HG03442 (cell line): ENCODE measurements around the gene ADGRL1.
"Not testable (repeated sequence)": the region's sequence is repeated elsewhere in the genome, so short reads cannot be mapped to it uniquely, and the experiment has no call there.

Source experiments
- ATAC-seq: cut with Tn5 transposase; IDR thresholded peaks from one replicate; pipeline ENCODE4 v1.9.1; 2021; ENCODE audit warnings: mild to moderate bottlenecking, moderate library complexity; ENCODE audit not compliant: unreplicated experiment

The ADGRL1 gene

DNA sequence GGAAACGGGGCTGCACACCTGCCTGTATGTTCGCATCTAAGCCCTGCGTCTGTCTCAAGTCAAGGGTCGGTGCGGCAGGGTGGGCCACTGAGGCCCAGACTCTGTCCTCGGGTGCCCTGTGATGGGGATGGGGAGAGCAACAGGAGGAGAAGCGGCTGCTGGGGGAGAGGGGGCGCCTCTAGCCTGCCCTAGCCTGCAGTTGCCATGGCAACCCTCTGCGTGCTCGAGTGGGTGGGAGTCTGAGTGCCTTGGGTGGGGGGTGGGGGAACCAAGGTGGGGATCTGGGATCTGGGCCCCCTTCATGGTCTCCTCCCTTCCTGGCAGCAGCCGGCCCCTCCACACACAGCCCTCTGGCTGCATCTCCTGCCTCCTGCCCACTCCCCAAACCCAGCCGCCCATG, 10.8 kb downstream of the ADGRL1 start:
- ATAC-seq, result not testable (repeated sequence)

DNA sequence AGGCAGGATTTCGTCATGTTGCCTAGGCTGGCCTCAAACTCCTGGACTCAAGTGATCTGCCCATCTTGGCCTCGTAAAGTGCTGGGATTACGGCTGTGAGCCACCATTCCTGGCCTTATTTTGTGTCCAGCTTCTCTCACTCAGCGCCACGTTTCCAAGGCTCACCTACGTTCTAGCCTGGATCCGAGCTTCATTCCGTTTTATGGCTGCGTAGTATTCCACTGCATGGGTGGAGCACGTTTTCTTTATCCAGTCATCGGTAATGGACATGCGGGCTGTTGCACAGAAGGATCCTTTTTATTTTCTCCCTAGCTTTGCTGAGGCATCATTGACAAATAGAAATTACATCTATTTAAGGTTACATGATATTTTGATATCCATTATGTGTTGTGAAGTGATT, 16.6 kb downstream of the ADGRL1 start:
- ATAC-seq, result no peak

DNA sequence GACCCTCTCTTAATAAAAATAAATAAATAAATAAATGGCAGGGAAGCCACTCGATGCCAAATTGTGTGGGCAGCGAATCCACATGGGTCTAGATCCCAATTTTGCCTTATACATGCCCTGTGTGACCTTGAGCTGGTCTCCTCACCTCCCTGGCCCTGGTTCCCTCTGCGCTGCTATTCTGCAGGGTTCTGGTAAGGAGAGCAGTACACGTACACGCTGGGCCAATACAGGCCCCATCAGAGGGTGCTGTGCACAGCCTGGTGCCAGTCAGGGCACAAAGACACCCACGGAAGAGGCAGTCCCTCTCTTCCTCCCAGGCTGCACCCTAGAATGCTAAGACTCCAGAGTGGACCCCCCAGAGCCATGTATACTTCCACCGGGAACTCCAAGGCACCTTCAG, 17.9 kb downstream of the ADGRL1 start:
- not testable (repeated sequence) for ATAC-seq

DNA sequence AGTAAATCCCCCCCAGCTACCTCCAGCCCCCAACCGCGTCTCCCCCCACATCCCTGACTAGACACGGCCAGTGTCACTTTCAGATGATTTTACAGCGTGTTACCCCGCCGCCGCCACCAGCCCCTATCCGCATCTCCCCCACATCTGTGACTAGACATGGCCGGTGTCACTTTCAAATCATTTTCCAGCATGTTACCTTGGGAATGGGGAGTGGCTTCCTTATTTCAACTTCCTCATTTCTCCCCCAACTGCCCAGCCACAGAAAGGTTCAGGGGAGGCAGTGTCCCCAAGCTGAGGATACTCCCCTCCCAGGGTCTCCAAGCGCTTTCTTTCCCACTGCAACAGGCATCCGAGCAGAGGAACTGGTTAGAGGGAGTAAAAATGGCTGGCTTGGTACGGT, 18.4 kb downstream of the ADGRL1 start:
- ATAC-seq, result no peak

DNA sequence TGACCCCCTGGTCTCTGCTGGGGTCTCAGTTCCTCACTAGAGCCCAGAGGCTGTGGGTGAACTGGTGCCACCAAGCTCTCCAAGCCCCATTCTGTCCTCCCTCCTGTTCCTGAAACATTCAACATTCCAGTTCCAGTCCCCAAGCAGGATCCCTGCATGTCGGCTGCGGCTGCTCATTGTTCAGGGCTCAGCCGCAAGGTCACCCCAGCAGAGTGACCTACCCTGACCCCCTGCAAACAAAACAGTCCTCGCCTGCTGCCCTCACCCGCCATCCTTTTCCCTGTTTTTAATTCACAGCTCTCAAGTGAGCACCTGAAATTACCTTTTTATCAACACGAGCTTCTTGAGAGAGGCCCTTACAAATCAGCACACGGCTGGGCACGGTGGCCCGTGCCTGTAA, 19.3 kb downstream of the ADGRL1 start:
- ATAC-seq, result not testable (repeated sequence)

DNA sequence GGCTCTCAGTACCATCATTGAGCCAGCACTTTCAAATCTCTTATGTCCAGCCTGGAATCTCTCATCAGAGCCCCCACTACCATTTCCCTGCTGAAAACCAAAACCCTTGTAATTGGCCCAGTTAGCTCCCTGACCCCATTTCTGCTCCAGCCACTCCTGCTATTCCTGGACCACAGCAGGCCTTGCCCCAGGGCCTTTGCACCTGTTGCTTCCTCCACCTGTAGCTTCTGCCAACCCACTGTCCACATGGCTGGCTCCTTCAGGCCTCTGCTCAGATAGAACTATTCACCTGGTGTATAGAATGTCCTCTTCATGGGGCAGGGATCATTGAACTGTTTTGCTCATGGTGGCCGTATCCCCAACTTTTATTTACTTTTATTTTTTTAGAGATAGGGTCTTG, 20.3 kb downstream of the ADGRL1 start:
- not testable (repeated sequence) for ATAC-seq

DNA sequence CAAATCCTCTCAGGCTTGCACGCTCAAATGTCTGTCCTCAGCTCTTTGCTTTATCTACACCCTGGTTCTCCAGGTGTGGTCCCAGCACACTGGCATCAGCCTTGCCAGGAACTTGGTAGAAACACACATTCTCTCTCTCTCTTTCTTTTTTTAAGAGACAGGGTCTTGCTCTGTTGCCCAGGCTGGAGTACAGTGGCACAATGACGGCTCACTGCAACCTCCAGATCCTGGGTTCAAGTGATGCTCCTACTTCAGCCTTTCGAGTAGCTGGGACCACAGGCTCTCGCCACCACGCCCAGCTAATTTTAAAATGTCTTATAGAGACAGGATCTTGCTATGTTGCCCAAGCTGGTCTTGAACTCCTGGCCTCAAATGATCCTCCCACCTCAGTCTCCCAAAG, 20.8 kb downstream of the ADGRL1 start:
- no peak for ATAC-seq

DNA sequence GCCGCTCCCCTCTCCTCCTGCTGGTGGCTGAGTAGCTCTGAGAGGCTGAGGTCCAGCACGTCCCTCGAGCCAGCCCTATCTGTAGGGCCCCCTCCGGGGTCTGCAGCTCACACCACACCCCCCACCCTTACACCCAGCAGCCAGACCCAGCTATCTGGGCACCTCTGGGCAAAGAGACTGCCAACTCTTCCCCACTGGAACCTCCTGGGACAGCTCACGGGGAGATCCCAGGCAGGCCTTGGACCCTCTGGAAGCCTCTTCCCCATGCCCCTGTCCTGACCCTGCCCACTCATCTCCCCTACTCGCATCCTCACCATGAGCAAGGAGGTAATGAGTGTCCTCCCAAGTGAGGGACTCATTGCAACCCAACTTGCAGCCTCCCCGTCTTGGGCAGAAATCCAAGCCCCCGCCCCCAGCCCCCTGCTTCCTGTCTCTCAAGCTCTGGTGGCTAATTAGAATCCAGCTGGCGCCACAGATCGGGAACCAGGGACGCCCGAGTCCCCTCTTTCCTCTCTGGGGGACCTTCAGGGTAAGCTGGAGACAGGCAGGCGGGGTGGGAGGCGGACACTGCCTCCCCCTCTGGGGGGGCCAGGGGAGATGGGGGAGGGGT, 22.1 kb downstream of the ADGRL1 start:
- no peak for ATAC-seq

DNA sequence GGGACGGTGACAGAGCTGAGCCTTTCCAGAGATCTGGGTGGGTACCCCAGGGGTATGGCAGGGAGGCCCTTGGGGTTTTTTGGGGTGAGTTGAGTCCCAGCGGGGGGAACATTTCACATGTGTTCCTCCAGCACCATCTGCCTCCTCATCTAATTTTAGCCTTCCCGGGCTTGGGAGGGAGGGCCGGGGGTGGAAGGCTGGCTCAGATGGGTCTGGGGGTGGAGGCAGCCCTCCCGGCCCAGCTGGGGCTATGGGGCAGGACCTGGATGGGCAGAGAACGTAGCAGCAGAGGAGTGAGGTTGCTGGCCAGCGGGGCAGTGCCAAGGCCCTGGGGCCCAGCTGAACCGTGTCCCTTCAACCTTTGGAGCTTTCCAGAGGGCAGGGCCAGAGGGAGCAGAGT, 23.5 kb downstream of the ADGRL1 start:
- no peak for ATAC-seq

DNA sequence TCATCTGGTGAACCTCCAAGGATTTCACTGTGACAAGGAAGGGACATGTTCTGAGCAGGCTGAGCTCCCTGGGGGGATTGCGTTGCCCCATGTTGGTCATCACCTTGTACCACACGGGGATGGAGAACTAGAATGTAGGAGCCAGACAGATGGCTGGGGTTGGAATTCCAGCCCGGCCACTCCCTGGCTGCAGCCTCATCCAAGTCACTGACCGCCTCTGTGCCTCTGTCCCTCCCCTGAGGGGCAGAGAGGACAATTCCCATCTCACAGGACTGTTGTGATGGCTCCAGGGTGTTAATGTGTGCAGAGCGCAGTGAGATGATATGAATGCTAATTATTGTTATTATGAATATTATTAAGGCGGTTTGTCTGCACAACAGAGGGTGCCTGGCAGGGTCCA, 24.1 kb downstream of the ADGRL1 start:
- ATAC-seq, result no peak

DNA sequence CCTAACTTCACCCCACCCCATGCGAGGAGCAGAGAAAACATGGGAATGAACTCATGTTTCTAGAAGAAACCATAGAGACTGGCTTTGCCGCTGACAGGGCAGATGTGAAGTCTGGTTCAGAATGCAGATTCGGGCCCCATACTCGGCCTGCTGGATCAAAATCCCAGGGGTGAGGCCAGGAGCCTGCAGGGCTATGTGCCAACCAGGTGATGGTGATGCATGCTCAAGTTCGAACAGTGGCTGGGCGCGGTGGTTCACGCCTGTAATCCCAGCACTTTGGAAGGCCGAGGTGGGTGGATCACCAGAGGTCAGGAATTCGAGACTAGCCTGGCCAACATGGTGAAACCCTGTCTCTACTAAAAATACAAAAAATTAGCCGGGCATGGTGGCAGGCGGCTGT, 24.8 kb downstream of the ADGRL1 start:
- ATAC-seq, result not testable (repeated sequence)

DNA sequence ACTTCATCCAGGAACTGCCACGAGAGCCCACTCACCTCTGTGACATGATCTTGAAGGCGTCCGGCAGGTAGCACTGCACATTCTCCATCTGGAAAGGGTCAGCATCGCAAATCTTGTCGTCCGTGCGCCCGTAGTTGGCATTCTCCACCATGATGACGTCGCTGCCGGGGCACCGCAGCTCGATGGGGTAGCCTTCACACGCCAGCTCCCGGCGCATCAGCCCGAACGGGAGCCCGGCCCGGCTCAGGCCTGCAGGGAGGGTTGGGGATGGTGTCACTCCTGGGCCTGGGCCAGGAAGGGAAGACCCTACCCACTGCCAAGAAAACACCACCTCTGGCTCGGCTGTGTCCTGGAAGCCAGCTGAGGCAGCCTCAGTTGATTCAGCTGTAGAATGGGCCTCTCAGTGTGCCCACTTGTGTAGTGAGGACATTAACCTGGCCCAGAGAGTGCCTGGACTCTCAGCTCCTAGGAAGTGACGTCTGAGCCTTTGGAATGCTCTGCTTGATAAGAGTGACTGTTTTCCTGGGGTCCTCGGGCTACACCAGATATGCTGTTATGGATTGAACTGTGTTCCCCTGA, 28.4 kb downstream of the ADGRL1 start:
- no peak for ATAC-seq

DNA sequence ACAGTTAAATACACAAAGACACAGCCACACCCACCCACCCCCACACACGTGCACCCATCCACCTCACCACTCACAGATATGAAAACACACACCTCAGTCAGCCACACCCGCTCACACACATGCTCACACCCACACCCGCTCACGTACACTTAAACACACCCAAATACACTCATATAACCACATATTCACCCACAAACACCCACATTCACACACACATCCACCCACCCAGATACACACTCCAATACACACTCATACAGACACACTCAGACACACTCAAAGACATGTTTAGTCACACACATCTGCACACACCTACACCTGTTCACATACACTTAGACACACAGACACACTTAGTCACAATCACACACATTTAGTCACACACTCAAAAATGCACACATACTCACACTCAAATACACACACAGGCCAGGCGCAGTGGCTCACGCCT, 30.6 kb downstream of the ADGRL1 start:
- no peak for ATAC-seq

DNA sequence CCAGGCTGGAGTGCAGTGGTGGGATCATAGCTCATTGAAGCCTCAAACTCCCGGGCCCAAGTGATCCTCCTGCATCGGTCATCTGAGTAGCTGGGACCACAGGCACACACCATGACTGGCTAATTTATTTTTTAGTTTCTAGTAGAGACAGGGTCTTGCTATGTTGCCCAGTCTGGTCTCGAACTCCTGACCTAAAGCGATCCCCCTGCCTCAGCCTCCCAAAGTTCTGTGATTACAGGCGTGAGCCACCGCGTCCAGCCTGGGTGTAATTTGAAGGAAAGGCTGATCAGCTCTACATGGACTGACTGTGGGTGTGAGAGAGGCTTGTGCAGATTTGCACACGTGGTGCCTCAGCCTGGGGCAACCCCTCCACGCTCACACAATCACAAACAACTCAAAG, 31.1 kb downstream of the ADGRL1 start:
- ATAC-seq, result no peak

DNA sequence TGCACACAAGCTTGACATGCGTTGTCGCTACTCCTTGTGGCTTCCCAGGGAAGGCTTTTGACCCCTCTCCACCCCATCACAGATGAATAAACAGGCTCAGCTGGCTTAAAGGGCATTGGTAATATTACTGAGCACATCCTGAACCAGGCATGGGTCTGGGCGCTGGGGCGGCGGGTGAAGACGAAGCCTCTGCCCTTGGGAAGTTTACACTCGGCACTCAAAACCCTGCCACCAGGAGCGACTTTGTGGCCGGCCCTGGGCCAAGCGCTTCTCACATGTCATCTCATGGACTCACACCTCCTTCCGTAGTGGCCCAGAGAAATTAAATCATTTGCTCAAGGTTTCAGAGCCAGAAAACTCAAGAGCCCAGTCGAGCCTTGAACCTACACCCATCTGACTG, 37.0 kb downstream of the ADGRL1 start:
- ATAC-seq, result no peak

DNA sequence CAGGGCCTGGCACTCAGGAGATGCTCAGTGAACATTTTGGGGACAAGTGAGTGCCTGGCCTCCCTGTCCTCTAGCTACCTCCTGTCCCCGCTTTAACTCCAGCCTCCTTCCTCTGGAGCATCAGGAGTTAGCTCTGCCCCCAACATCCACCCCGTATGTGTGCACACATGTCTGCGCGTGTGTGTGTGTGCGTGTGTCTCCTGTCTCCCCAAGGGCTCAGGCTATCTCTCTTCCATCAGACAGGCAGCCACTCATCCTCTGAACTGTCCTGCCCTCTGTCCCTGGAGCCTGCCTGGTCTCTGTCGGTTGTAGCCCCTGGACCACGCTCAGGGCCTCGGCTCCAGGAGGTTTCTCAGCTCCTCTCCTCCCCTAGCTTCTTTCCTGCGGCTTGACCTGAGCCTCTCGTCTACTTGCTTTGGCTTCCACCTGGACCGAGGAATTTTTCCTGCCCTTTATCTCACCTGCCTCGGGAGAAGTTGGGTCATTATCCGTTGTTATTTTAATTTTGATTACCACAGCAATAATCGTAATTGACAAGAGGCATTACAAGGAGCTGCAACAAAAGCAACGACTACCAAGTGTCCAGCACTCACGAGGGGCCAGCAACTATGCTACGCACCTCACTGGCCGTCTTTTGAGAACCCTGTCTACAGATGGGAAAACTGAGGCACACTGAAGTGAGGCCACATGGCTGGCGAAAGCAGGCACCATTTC, 37.6 kb downstream of the ADGRL1 start:
- no peak for ATAC-seq

DNA sequence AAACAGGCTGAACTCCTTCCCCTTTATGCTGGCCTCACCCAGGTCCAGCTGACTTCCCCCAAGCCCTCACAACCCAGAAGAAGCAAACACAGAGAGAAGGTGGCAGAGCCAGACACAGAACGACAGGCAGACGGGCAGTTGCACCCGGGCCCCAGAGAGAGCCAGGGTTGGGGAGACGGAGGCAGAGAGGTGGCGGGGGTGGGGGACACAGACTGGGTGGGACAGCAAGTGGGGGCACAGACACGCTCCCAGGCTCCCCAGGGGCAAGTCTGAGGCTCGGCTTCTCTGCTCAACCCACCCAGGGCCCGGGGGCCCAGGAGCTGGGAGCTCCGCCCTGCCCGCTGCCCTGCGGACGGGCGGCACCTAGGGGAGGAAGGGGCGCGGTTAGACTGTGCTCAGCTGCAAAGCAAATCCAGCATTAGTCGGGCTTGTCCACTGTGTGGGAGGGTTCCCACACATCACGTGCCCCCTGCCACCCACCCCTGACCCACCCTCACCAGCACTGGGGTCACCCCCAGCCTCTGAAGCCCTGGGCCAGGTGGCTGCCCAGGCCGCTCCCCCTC, 38.3 kb downstream of the ADGRL1 start:
- no peak for ATAC-seq

DNA sequence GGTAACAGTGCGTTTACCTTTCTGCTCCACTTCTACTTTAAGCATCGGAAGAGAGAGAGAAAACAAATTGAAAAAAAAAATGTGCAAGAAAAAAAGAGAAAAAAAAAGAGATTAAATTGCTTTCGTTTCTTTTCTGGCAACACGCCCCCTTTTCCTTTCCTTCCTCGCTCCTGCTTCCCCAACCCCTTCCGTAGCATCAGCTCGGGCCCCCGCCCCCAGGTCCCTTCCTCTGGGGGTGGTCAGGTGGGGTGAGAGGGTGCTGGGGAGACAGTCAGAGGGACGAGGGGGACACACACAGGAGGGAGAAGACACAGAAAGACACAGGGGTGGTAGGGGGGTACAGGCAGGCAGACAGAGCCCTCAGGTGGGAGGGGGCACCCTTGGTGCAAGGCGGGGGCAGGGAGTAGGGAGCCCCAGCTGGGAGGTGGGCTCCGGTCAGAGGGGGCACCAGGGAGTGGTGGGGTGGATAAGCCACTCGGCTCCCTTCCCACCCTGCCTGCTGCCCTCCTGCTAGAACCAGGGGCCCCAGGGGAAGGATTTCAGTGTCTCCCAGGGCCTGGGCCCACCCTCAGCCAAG, 38.9 kb downstream of the ADGRL1 start:
- no peak for ATAC-seq

DNA sequence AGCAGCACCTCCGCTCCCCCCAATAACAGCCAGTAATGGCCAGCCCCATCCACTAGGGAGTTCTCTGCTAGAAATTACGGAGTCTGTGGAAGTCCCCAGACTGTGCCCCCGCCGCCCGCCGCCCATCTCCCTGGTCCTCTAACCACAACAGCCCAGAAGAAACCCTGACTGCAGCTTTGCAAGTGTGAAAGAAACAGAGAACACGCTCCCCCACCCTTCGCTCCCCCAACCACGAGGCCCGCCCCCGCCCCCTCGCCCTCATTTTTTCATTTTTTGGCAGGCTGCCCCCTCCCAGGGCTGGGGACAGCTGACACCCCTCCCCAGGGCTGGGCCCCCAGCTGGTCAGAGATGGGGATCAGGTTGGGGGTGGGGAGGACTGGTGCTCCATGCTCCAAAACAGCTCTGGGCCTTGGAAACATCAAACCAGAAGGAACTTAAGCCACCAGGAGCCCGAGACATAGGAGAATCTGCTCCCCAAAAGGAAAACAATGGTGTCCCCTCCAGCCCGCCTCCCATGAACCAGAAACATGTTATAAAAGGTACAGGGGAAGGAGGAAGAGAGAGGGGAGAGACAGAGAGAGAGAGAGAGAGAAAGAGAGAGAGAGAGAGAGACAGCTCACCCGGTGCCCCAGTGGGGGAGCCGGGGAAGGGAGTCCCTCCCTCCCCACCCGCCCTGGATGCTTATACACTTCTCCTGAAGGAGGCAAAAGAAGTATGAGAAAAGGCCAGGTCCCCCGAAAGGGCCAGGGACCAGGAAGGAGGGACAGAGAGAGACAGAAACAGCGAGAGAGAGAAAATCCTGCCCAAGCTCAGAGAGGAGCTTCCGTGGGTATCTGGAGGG, 39.8 kb downstream of the ADGRL1 start:
- no peak for ATAC-seq

DNA sequence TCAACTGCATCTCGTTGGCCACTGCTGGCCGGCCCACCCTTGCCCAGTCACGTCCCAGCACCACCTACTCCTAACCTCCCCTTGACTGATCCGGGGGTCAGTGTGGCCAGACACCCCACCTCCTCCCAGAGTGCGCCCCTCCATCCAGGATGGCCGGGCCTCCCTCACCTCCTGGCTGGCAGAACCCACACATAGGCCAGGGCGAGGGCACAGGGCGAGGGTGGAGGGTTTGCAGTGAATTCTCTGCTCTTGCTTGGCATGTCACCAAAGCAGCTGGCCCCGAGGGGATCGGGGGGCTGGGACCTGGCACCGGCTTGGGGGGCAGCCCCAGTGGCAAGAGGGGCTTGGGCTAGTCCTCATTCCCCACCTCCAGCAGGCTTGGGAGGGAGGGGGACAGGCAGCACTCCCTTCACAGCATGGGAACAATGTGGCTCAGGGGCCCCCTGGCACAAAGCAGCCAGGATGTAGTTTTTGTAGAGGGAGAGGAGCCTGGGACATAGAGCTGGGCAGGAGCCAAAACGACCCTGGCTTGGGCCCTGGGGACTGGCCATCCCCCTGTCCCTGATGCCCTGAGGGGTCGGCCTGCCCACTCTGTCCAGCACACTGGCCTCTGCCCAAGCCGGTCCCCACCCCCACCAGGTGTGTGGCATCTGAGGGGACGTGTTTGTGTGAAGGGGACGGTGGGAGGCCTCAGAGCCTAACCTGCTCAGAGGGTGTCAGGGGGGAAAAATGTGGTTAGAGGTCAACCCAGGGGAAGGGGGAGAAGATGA, 41.1 kb downstream of the ADGRL1 start:
- no peak for ATAC-seq
